Measurements from ENCODE around the gene SIN3A. TPM values are rescaled to one million over a fixed set of nuclear protein-coding genes. Genes with fewer than 3 reads are reported as not detected.
A peak's percentile ranks its signal among the peaks of the same experiment; 100 is the strongest.
"Not testable (repeated sequence)": the region's sequence is repeated elsewhere in the genome, so short reads cannot be mapped to it uniquely, and the experiment has no call there.

SIN3A gene
- total RNA-seq, 1 experiment from 2014 or later, result 29.7 TPM

GRCh38 chr15:75335705-75336355 lies 115.7 kb downstream of the SIN3A start, which contains the start of gene COMMD4:
Gene COMMD4, plus strand, starts transcription at chr15:75336063. Its CDS starts 27 bp downstream, at chr15:75336090.
- peak; percentile 96 for DNase-seq (ENCODE audit: low read depth)

DNA sequence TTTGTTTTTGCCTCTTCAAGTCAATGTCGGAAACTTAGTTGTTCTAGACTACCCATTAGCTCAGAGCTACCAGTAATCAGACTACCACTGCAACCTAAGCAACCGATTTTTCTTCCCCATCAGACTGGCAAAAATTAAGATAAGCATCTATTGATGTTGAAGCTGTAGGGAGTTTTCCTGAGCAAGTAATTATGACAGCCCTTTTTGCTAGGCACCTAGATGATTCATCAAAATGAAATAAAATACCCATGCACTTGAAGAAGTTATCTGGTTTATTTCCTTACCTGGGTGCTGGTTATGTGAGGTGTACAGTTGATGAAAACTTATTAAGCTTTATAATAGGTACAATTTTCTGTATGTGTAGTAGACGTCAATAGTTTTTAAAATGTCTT lies 116.2 kb downstream of the SIN3A start:
- DNase-seq (ENCODE audit: low read depth), result no peak

- not testable (repeated sequence) for DNase-seq (ENCODE audit: low read depth)
These were observed 117.7 kb downstream of the SIN3A start for GRCh38 chr15:75333654-75334419.

GRCh38 chr15:75332093-75332492 lies 119.4 kb downstream of the SIN3A start:
- DNase-seq (ENCODE audit: low read depth), result not testable (repeated sequence)

DNA sequence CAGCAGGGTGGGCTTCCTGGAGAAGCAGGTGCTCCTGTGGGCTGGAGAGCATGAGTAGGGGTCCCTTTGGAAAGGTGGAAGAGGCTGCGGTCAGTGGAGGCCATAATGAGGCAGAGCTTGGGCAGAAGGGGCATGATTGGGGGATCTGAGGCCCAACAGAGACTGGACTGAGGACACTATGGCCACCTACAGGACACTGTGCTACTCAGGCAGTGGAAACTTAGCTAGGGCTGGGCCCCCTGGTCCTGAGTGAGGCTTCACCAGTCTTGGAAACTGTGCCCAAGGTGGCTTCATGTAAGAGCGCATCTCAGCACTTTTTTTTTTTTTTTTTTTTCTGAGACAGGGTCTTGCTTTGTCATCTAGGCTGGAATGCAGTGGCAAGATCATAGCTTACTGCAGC lies 121.9 kb downstream of the SIN3A start:
- no peak for DNase-seq (ENCODE audit: low read depth)

GRCh38 chr15:75328493-75329314 lies 122.8 kb downstream of the SIN3A start:
- no peak for DNase-seq (ENCODE audit: low read depth)

DNA sequence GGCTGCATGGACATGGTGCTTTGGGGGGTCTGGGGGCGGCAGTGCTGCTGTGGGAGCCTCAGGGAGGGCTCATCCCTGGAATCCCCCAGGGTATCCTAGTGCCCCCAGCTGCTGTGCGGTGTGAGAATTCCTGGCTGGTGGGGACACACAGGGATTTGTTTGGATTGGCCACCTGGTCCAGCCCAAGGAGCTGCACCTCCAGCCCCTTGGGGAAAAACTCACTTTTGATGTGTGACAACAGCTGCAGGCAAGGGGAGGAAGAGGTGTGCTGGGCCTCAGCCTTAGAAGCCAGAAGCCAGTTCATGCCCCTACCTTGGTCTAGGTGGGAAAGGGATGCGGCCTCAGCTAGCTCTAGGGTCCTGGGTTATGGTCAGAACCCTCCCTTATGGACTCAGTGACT lies 124.0 kb downstream of the SIN3A start:
- no peak for DNase-seq (ENCODE audit: low read depth)

DNA sequence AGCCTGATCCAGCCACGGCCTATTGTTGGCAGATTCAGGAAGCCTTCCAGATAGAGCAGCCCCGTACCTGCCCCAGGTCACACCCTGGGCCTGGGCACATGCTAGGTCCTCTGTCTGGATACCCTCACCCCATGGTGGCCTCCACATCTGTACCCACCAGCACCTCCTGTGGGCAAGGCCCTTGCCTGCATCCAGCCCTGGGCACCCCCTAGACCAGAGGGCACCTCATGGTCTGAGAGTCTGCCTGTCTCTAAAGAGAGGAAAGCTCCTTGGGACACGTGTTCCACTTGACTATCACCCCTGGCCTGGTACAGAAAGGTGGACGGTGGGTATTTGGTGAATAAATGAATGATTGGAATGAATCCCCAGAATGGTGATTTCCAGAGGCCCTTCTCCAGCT lies 124.5 kb downstream of the SIN3A start:
- DNase-seq (ENCODE audit: low read depth), result no peak

GRCh38 chr15:75325922-75326321 lies 125.6 kb downstream of the SIN3A start:
- DNase-seq (ENCODE audit: low read depth), result no peak

DNA sequence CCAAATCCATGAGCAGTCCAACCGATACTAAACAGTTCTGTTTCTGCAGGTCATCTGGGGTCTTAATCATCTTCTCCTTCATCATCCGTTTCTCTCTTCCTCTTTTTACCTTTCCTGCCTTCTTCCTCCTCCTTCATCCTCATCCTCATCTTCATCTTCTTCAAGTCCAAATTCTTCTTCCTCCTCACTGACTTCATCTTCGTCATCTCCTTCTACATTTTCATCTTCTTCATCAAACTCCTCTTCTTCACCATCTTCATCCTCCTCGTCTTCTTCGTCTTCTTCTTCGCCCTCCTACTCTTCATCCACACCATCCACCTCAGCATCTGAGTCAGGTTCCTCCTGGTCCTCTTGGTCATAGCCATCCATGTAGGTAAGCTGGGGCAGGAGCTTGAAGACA lies 129.8 kb downstream of the SIN3A start:
- DNase-seq (ENCODE audit: low read depth), result no peak

Other genes starting within 250 kb of the SIN3A start
- gene C15orf39, start 249.8 kb downstream of the SIN3A start, total RNA-seq (2014; rRNA removed; shearing (Covaris generic)), result 8.1 and 10.0 TPM in 2 replicates
- not detected in 2 replicates for gene GOLGA6C, start 193.4 kb downstream of the SIN3A start, total RNA-seq (2014; rRNA removed; shearing (Covaris generic))
- gene GOLGA6D, start 168.9 kb downstream of the SIN3A start, total RNA-seq (2014; rRNA removed; shearing (Covaris generic)), result not detected in 2 replicates
- gene COMMD4, start 115.6 kb downstream of the SIN3A start, total RNA-seq (2014; rRNA removed; shearing (Covaris generic)), result 136 and 145 TPM in 2 replicates
- 2.6 and 4.2 TPM in 2 replicates for gene NEIL1, start 104.7 kb downstream of the SIN3A start, total RNA-seq (2014; rRNA removed; shearing (Covaris generic))
- 35.3 and 37.1 TPM in 2 replicates for gene MAN2C1, start 83.1 kb downstream of the SIN3A start, total RNA-seq (2014; rRNA removed; shearing (Covaris generic))
- 22.4 and 27.8 TPM in 2 replicates for gene PTPN9, start 127.6 kb upstream of the SIN3A start, total RNA-seq (2014; rRNA removed; shearing (Covaris generic))
- gene SNUPN, start 174.0 kb upstream of the SIN3A start, total RNA-seq (2014; rRNA removed; shearing (Covaris generic)), result 30.5 and 33.2 TPM in 2 replicates
- 127 and 153 TPM in 2 replicates for gene IMP3, start 188.5 kb upstream of the SIN3A start, total RNA-seq (2014; rRNA removed; shearing (Covaris generic))
- gene SNX33, start 196.2 kb upstream of the SIN3A start, total RNA-seq (2014; rRNA removed; shearing (Covaris generic)), result 7.1 and 8.1 TPM in 2 replicates

Data from RPMI7951 (cell line).